ENCODE results near the gene MIF.

DNA sequence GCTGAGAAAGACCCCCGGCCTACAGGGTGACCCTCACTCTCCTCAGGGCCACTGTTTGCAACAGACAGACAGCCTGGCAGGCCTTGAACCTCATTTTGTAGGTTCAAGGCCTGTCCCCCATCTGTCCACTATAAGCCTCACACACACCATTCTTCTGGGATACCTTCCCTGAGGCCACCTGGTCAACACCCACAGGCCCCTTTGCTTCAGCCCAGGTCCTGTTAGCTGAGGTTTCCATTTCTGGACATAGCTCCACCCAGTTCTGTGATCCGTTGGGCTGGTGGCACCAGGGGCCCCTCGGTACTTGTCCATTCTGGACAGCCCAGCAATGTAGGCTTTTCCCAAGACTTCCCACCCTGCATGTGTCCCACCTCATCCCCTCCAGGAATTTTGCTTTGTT, 3.1 kb downstream of the MIF start:
- TF ChIP-seq, protein P1, sequence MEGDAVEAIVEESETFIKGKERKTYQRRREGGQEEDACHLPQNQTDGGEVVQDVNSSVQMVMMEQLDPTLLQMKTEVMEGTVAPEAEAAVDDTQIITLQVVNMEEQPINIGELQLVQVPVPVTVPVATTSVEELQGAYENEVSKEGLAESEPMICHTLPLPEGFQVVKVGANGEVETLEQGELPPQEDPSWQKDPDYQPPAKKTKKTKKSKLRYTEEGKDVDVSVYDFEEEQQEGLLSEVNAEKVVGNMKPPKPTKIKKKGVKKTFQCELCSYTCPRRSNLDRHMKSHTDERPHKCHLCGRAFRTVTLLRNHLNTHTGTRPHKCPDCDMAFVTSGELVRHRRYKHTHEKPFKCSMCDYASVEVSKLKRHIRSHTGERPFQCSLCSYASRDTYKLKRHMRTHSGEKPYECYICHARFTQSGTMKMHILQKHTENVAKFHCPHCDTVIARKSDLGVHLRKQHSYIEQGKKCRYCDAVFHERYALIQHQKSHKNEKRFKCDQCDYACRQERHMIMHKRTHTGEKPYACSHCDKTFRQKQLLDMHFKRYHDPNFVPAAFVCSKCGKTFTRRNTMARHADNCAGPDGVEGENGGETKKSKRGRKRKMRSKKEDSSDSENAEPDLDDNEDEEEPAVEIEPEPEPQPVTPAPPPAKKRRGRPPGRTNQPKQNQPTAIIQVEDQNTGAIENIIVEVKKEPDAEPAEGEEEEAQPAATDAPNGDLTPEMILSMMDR (IDR thresholded peaks at IDR 0.05), result no peak
- TF ChIP-seq POLR2A (IDR thresholded peaks at IDR 0.05), result no peak

Measured in right lobe of liver (tissue), 4 donors.